Jurkat, Clone E6-1 (cell line): ENCODE results near the gene NT5M.

Experiments
- DNase-seq: peaks from one replicate; pipeline ENCODE4 v3.0.0-alpha.2; 2011; ENCODE audit warnings: low read depth, low spot score
- H3K4me3 ChIP-seq: 2 replicates; pipeline ENCODE4 v1.5.1; 2011; ENCODE audit warnings: mild to moderate bottlenecking, low read length, control low read depth, moderate library complexity

The NT5M gene

DNA sequence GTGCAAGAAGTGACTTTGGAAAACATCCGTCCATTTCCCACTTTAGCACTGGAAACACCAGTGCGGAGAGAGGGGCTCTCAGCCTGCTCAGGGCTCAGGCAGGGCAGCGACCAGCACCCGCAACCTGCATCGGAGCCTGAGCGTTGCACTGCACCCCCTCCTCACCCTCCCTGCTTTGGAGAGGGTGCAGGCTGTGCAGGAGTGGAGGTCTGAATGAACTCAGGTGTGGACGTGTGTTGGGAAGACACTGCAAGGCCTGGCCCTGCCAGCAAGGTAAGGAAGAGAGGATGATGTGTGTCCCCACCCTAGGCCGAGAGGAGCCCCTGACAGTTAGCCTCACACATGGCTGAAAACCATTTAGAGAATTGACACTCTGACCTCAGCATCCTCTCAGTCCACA lies 81.8 kb downstream of the NT5M start:
- DNase-seq = no peak
- no peak overlapping the region for H3K4me3 ChIP-seq

DNA sequence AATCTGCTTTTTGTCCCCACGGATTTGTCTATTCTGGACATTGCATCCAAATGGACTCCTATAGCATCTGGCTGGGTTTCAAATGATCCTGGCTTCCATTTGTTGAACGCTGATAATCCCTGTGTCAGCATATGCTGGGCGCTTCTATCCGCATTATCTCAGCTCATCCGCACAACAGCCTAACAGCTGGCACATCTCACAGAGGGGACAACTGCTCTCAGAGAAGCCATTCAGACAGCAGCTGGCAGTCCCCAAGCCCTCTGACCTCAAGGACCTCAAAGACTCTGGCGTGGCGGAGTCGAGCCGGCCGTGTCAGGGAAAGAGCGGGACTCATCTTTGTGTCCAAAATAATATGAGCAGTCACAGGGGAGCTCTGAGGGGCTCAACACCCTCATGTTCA lies 82.3 kb downstream of the NT5M start:
- no peak for DNase-seq
- no peak overlapping the region for H3K4me3 ChIP-seq

DNA sequence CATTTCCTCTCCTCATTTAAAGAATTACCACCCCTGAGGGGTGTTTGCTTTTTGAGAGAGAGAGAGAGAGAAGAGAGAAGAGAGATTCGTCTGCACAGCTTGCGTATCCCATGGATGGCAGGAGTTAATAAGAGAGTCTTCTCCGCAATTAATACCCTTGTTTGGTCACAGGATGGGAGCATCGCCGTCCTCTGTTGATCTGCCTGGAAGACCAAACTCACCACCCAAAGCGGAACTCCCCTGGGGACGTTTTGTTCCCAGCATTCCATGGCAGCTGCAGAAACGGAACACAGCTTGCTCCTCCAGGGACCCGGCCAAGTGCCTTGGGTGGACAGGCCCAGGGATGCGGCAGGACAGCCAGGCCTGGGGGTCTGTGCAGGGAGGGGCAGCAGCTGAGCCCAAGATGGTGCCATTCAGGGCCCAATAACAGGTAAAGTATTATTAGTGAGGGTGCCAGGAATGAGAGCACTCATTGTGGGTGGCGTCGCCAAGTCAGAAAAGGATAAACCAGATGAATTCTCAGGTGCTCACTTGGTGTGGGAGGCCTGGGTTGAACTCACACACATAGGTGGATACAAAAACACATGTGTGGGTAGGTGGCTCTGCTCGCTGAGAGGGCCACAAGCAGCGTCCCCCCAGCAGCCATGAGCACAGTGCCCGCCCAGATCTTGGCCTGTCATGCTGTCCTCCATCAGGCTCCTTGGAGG lies 83.1 kb downstream of the NT5M start:
- no peak for DNase-seq
- no peak overlapping the region for H3K4me3 ChIP-seq

DNA sequence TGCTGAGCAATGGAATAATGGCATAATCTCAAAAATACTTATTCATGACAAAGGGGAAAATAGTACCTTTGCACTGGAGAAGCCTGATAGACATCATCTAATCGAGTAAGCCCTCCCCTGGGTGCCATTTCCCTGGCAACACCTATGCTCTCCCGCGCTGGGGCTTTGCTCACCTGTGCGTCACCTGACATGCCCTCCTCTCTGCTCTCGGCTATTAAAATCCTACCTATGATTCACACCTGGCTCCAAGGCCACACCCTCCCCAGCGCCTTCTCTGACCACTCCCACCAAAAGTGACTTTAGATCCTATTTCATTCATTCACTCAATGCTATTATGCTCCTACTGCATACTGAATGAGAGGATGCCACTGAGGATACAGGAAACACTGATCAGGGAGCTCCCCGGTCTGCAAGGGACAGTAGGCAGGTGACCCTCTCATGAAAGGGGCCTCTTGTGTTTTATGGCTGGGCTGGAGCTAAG lies 83.9 kb downstream of the NT5M start:
- no peak overlapping the region for H3K4me3 ChIP-seq
- DNase-seq = no peak

DNA sequence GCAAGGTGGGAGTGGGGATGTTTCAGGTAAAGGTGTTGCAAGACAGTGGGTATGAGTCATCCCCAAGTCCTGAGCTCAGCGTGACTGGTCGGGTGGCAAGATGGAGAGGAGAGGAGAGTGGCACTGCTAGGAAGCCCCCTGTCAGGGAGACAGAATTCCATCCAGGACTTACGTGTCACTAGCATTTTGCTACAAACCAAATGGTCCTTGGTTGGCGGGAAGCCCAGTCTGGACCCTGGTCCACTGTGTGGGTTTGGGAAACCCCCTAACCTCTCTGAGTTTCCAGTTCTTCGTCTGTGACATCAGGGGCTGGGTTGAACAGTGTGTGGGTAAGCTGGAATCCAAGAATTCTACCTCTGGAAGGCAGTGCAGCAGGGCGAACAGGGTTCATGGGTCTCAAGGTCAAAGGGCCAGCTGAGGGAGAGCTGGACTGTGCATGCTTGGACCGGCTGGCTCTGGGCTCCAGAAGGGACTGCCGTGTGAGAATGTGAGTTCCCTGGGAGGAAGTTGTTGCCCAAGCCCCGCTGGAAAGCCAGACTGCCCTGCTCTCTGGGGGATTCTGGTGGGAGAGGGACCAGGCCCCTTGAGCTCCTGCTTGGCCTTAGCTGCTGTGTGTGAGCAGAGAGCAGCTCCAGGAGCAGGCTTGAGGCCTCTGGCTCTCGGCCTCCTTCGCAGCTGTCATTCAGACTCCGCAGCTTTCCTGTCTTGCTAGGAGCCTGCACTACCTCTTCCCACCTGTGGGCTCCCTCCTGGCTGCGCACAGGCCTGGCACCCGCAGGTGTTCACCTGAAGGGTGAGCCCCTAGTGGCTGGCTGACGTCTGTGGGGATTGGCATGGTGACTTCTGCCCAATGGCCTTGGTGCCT lies 84.6 kb downstream of the NT5M start:
- H3K4me3 ChIP-seq = no peak overlapping the region
- no peak for DNase-seq

DNA sequence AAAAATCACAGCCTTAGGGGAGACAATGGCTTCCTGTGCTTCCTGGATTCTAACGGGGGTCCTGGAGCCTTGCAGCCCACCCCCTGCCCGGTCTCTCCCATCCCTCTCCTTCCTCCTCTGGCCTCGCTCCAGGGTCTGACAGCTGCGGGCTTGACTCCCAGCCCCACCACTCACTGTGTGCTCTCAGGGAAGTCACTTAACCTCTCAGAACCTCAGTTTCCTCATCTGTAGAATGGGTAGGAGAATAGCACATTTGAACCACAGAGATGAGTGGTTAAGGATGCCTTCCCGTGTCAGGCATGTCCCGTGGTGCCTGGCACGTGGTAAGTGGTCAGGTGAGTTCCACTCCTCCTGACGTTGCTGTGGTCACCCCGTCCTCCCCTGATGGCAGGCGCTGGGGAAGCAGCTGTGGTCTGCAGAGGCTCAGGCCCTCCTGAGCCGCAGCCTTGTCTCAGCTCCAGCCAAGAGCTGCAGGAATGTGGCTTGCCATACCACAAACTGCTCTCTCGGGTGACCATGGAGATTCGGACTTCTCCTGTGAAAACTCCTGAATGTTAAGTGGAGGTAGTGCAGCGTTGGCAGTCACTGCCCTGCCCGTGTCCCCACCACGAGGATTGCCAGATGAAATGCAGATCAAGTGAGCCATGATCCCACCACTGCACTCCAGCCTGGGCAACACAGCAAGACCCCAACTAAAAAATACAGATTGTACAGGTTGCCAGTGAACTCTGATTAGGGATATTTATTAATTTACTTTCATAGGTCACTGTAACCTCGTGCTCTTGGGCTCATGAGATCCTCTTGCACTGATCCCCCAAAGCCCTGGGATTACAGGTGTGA lies 85.7 kb downstream of the NT5M start:
- no peak overlapping the region for H3K4me3 ChIP-seq
- DNase-seq = no peak

DNA sequence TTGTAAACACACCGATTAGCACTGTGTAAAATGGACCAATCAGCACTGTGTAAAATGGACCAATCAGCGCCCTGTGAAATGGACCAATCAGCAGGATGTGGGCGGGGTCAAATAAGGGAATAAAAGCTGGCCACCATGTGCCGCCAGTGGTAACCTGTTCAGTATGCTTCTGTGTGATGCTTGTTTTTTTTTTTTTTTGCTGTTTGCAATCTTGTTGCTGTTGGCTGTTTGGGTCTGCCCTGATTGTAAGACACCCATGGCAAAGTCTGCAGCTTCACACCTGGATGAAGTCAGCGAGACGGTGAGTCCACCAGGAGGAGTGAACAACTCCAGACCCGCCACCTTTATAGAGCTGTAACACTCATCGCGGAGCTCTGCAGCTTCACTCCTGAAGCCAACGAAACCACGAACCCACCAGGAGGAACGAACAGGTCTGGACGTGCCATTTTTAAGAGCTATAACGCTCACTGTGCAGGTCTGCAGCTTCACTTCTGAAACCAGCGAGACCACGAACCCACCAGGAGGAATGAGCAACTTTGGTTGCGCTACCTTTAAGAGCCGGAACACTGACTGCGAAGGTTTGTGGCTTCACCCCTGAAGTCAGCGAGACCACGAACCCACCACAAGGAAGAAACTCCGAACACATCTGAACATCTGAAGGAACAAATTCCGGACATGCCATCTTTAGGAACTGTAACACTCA lies 88.6 kb downstream of the NT5M start:
- DNase-seq = peak; percentile 90
- peak overlapping the region; percentile 27 for H3K4me3 ChIP-seq

- DNase-seq = no peak
- H3K4me3 ChIP-seq = no peak overlapping the region
Measured at GRCh38 chr17:17393976-17394375, 90.8 kb downstream of the NT5M start.

- DNase-seq = no peak
Measured at GRCh38 chr17:17394494-17394893, 91.3 kb downstream of the NT5M start.

GRCh38 chr17:17395246-17395802 lies 92.2 kb downstream of the NT5M start:
- H3K4me3 ChIP-seq = no peak overlapping the region
- DNase-seq = no peak

More at GRCh38 chr17:17394494-17394893, 91.3 kb downstream of the NT5M start:
- H3K4me3 ChIP-seq = no peak overlapping the region

DNA sequence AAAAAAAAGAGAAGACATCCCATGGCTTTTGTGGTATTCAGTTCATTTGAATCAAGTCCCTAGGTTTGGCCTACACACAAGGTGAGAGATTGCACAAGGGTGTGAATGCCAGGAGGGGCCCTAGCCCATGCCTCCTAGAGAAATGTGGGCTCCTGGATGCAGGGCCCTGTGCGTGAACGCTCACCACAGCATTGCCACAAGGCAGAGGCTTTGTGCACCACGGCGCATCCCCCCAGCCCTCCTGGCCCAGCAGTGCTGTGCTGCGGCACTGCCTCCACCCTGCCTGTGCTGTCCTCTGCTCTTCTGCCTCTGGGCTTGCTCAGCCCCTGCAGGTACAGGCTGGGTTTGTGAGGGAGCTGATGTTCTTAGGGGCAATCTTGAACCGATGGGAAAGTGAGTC lies 92.7 kb downstream of the NT5M start:
- H3K4me3 ChIP-seq = no peak overlapping the region
- DNase-seq = no peak
